Measurements from ENCODE around the gene DIPK1B. TPM values are rescaled to one million over a fixed set of nuclear protein-coding genes. Genes with fewer than 3 reads are reported as not detected.

DIPK1B gene
- polyA plus RNA-seq, 2 donors: 1.6 to 2.5 TPM

DNA sequence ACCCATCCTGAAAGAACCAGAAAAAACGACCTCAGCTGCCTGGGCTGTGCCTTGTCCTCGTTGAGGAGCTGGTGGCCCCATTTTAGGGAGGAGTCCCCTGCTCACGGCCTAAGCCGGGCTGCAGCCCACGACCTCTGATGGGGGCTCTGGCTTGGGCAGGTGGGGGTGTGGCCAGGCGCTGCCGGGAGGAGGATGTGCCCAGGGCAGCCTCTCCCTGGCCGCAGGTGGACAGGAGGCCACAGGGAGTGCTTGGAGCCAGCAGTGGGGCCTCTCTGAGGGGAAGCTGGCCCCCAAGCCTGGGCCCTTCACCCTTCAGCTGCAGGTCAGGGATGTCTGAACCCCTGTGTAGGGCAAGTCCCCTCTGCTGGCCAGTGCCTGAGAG lies 2.5 kb downstream of the DIPK1B start:
- peaks cover 0 to 7% of the 10 kb centered on the region in 2 donors for H3K27me3 ChIP-seq (ENCODE audit: control insufficient read depth in 1 of 2, insufficient read depth in 2 of 2, low read length in 2 of 2)
- WGBS, 2 donors: 57 to 59% methylated on average over 8 of the region's 8 CpGs
- no peaks in the 10 kb centered on the region for H3K36me3 ChIP-seq (ENCODE audit: control insufficient read depth in 2 of 2, insufficient read depth in 2 of 2, low read length in 1 of 2)
- no peak overlapping the region for H3K4me3 ChIP-seq (ENCODE audit: low read depth in 1 of 2, low read length in 2 of 2)
- no peaks in the 10 kb centered on the region for H3K9me3 ChIP-seq (ENCODE audit: control insufficient read depth in 2 of 2, insufficient read depth in 1 of 2, low read depth in 1 of 2, low read length in 1 of 2)
- H3K4me1 ChIP-seq (ENCODE audit: control insufficient read depth in 2 of 2, insufficient read depth in 2 of 2, low read length in 1 of 2): peaks cover under 1 to 3% of the 10 kb centered on the region in 2 donors
- peak overlapping the region in 1 of 2 donors; percentile 21 for H3K27ac ChIP-seq (ENCODE audit: low read depth in 2 of 2, low read length in 1 of 2)

- peaks cover 9 to 19% of the 10 kb centered on the region in 2 donors for H3K4me1 ChIP-seq (ENCODE audit: control insufficient read depth in 2 of 2, insufficient read depth in 2 of 2, low read length in 1 of 2)
- H3K9me3 ChIP-seq (ENCODE audit: control insufficient read depth in 2 of 2, insufficient read depth in 1 of 2, low read depth in 1 of 2, low read length in 1 of 2): no peaks in the 10 kb centered on the region
- H3K36me3 ChIP-seq (ENCODE audit: control insufficient read depth in 2 of 2, insufficient read depth in 2 of 2, low read length in 1 of 2): peaks cover 3 to 10% of the 10 kb centered on the region in 2 donors
- H3K27ac ChIP-seq (ENCODE audit: low read depth in 2 of 2, low read length in 1 of 2): no peak overlapping the region
- H3K27me3 ChIP-seq (ENCODE audit: control insufficient read depth in 1 of 2, insufficient read depth in 2 of 2, low read length in 2 of 2): peaks cover 0 to 6% of the 10 kb centered on the region in 2 donors
- no peak overlapping the region for H3K4me3 ChIP-seq (ENCODE audit: low read depth in 1 of 2, low read length in 2 of 2)
- WGBS, 2 donors: 75% methylated on average over 16 of the region's 16 CpGs
These were observed 5.0 kb downstream of the DIPK1B start for GRCh38 chr9:136717399-136717798.

- WGBS, 2 donors: 68 to 70% methylated on average over 20 of the region's 20 CpGs
- H3K4me1 ChIP-seq (ENCODE audit: control insufficient read depth in 2 of 2, insufficient read depth in 2 of 2, low read length in 1 of 2): peaks cover 9 to 27% of the 10 kb centered on the region in 2 donors
- H3K27me3 ChIP-seq (ENCODE audit: control insufficient read depth in 1 of 2, insufficient read depth in 2 of 2, low read length in 2 of 2): no peaks in the 10 kb centered on the region
- H3K4me3 ChIP-seq (ENCODE audit: low read depth in 1 of 2, low read length in 2 of 2): no peak overlapping the region
- peaks cover 5 to 21% of the 10 kb centered on the region in 2 donors for H3K36me3 ChIP-seq (ENCODE audit: control insufficient read depth in 2 of 2, insufficient read depth in 2 of 2, low read length in 1 of 2)
- H3K27ac ChIP-seq (ENCODE audit: low read depth in 2 of 2, low read length in 1 of 2): no peak overlapping the region
- H3K9me3 ChIP-seq (ENCODE audit: control insufficient read depth in 2 of 2, insufficient read depth in 1 of 2, low read depth in 1 of 2, low read length in 1 of 2): no peaks in the 10 kb centered on the region
These were observed 6.2 kb downstream of the DIPK1B start for GRCh38 chr9:136718345-136719194.

DNA sequence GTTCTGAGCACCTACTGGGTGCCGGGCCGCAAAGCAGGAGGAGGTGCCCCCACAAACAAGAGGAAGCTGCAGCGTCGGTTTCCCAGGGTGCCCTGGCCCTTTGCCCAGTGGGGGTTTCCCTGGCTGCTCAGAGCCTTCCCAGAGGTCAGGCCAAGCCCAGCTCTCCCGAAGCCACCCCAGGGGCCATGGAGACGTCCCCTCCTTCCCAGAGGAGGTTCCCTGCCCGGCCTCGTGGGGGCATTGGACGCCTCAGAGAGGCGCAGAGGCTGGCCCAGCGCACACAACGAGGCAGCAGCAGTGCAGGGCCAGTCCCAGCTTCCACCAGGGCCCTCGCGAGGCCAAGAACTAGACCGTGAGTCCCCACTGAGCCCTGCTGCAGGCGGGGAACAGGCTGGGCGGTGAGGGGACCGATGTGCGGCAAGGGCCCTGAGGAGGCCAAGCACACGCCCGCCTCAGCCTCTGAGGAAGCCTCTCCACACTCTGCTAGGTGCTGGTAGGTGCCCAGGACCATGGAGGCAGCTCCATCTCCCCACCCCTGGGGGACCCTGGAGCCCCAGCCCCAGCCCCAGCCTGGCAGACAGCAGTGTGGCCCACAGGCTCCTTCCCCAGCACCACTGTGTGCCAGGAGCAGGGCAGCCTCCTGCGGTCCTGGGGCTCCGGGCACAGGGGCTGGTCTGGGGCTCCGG lies 7.0 kb downstream of the DIPK1B start:
- Histone ChIP-seq H3K4me3 (ENCODE audit: low read depth in 1 of 2, low read length in 2 of 2) (no peak overlapping the region), H3K4me1 (ENCODE audit: control insufficient read depth in 2 of 2, insufficient read depth in 2 of 2, low read length in 1 of 2) (peaks cover 9 to 29% of the 10 kb centered on the region in 2 donors), H3K9me3 (ENCODE audit: control insufficient read depth in 2 of 2, insufficient read depth in 1 of 2, low read depth in 1 of 2, low read length in 1 of 2) (no peaks in the 10 kb centered on the region), H3K27me3 (ENCODE audit: control insufficient read depth in 1 of 2, insufficient read depth in 2 of 2, low read length in 2 of 2) (no peaks in the 10 kb centered on the region), H3K36me3 (ENCODE audit: control insufficient read depth in 2 of 2, insufficient read depth in 2 of 2, low read length in 1 of 2) (peaks cover 5 to 29% of the 10 kb centered on the region in 2 donors), H3K27ac (ENCODE audit: low read depth in 2 of 2, low read length in 1 of 2) (no peak overlapping the region)
- WGBS, 2 donors: 46 to 47% methylated on average over 23 to 24 of the region's 24 CpGs

DNA sequence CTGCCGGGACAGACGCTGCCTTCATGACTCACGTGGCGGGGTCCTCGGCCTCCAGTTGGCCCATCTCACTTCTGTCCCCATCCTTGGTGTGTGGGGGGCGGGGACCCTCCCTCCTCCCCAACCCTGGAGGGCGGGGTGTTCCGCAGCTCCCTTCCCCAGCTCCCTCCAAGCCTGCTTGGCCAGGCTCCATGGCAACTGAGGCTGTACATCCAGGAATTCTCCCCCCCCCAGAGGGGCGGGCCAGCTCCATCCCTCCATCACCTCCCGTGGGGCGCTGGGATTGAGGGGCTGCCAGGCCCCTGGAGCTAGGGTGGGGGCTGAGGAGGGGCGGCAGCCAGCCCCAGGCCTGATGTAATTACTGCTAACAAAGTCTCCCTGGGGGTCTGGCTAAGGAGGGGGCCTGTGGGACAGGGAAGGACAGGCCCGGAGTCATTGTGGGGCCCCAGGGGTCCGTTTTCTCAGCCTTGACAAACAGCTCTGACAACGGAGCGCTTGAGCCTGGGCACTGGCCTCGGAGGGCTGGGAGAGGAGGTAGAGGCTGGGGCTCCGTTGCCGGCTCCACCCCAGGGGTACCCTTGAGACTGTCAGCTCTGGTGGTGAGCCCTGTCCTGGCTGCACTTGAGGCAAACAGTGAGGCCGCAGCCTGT lies 8.0 kb downstream of the DIPK1B start:
- Histone ChIP-seq H3K9me3 (ENCODE audit: control insufficient read depth in 2 of 2, insufficient read depth in 1 of 2, low read depth in 1 of 2, low read length in 1 of 2) (no peaks in the 10 kb centered on the region), H3K4me1 (ENCODE audit: control insufficient read depth in 2 of 2, insufficient read depth in 2 of 2, low read length in 1 of 2) (peaks cover 9 to 31% of the 10 kb centered on the region in 2 donors), H3K27ac (ENCODE audit: low read depth in 2 of 2, low read length in 1 of 2) (peak overlapping the region in 1 of 2 donors; percentile 50), H3K27me3 (ENCODE audit: control insufficient read depth in 1 of 2, insufficient read depth in 2 of 2, low read length in 2 of 2) (no peaks in the 10 kb centered on the region), H3K4me3 (ENCODE audit: low read depth in 1 of 2, low read length in 2 of 2) (no peak overlapping the region), H3K36me3 (ENCODE audit: control insufficient read depth in 2 of 2, insufficient read depth in 2 of 2, low read length in 1 of 2) (peaks cover 10 to 34% of the 10 kb centered on the region in 2 donors)
- 34 to 44% methylated on average over 20 of the region's 20 CpGs for WGBS, 2 donors

GRCh38 chr9:136720898-136721338 lies 8.5 kb downstream of the DIPK1B start:
- Histone ChIP-seq H3K27me3 (ENCODE audit: control insufficient read depth in 1 of 2, insufficient read depth in 2 of 2, low read length in 2 of 2) (no peaks in the 10 kb centered on the region), H3K9me3 (ENCODE audit: control insufficient read depth in 2 of 2, insufficient read depth in 1 of 2, low read depth in 1 of 2, low read length in 1 of 2) (no peaks in the 10 kb centered on the region), H3K4me3 (ENCODE audit: low read depth in 1 of 2, low read length in 2 of 2) (no peak overlapping the region), H3K36me3 (ENCODE audit: control insufficient read depth in 2 of 2, insufficient read depth in 2 of 2, low read length in 1 of 2) (peaks cover 11 to 38% of the 10 kb centered on the region in 2 donors), H3K27ac (ENCODE audit: low read depth in 2 of 2, low read length in 1 of 2) (peak overlapping the region in 1 of 2 donors; percentile 50), H3K4me1 (ENCODE audit: control insufficient read depth in 2 of 2, insufficient read depth in 2 of 2, low read length in 1 of 2) (peaks cover 9 to 35% of the 10 kb centered on the region in 2 donors)
- 56 to 65% methylated on average over 11 of the region's 11 CpGs for WGBS, 2 donors

- H3K36me3 ChIP-seq (ENCODE audit: control insufficient read depth in 2 of 2, insufficient read depth in 2 of 2, low read length in 1 of 2): peaks cover 14 to 43% of the 10 kb centered on the region in 2 donors
- H3K9me3 ChIP-seq (ENCODE audit: control insufficient read depth in 2 of 2, insufficient read depth in 1 of 2, low read depth in 1 of 2, low read length in 1 of 2): no peaks in the 10 kb centered on the region
- no peaks in the 10 kb centered on the region for H3K27me3 ChIP-seq (ENCODE audit: control insufficient read depth in 1 of 2, insufficient read depth in 2 of 2, low read length in 2 of 2)
- peaks cover 9 to 39% of the 10 kb centered on the region in 2 donors for H3K4me1 ChIP-seq (ENCODE audit: control insufficient read depth in 2 of 2, insufficient read depth in 2 of 2, low read length in 1 of 2)
- WGBS, 2 donors: 44 to 55% methylated on average over 28 to 30 of the region's 30 CpGs
- H3K4me3 ChIP-seq (ENCODE audit: low read depth in 1 of 2, low read length in 2 of 2): no peak overlapping the region
- H3K27ac ChIP-seq (ENCODE audit: low read depth in 2 of 2, low read length in 1 of 2): peak overlapping the region in 1 of 2 donors; percentile 23
These were observed 9.1 kb downstream of the DIPK1B start for GRCh38 chr9:136721339-136722092.

- Histone ChIP-seq H3K27me3 (ENCODE audit: control insufficient read depth in 1 of 2, insufficient read depth in 2 of 2, low read length in 2 of 2) (no peaks in the 10 kb centered on the region), H3K4me1 (ENCODE audit: control insufficient read depth in 2 of 2, insufficient read depth in 2 of 2, low read length in 1 of 2) (peaks cover 9 to 43% of the 10 kb centered on the region in 2 donors), H3K27ac (ENCODE audit: low read depth in 2 of 2, low read length in 1 of 2) (peak overlapping the region in 1 of 2 donors; percentile 23), H3K36me3 (ENCODE audit: control insufficient read depth in 2 of 2, insufficient read depth in 2 of 2, low read length in 1 of 2) (peaks cover 14 to 45% of the 10 kb centered on the region in 2 donors), H3K9me3 (ENCODE audit: control insufficient read depth in 2 of 2, insufficient read depth in 1 of 2, low read depth in 1 of 2, low read length in 1 of 2) (no peaks in the 10 kb centered on the region), H3K4me3 (ENCODE audit: low read depth in 1 of 2, low read length in 2 of 2) (no peak overlapping the region)
- 75 to 76% methylated on average over 27 to 31 of the region's 31 CpGs for WGBS, 2 donors
These were observed 10.0 kb downstream of the DIPK1B start for GRCh38 chr9:136722093-136722968.
